ENCODE data around the gene PLA2G4C. TPM values are rescaled to one million over a fixed set of nuclear protein-coding genes. Genes with fewer than 3 reads are reported as not detected.

PLA2G4C gene
- total RNA-seq (10 to 100 TPM; 17.0 to 62.5 (median 27.7) TPM), polyA plus RNA-seq (10 to 100 TPM; 20.4 to 55.0 (median 51.5) TPM)
- long read RNA-seq, donor 1, partial matches to known transcripts: 0 of 2 reads
- long read RNA-seq, donor 1, other reads (novel, unspliced or antisense): 0 of 2 reads
- long read RNA-seq, donor 2: 0 reads

DNA sequence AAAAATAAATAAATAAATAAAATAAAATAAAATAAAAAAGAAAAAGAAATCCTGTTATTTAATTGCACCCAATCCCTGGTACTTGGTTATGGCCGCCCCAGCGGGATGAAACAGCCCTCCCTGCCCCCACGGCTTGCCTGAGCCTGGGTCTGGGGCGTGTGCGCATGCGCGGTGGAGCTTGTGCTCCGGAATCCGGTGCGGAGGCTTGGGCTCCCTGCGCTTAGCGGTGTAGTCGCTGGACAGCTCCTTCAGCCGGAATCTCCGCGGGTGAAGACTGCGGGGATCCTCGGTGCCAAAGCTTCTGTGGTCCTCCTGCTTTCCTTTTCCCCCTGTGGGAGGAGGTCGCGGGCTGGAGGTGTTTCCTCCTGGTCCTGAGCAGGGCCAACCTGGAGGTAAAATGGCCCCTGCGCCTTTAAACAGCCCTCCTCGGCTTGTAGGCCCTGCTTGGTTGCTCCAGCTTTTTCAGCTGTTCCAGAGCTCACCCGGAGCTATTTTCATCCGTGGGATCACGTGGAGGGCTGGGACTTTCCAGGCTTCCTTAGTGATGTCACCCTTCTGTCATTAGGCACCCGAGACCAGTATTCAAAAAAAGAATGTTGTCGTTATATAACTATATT lies at the start of gene PLA2G4C:
Gene PLA2G4C, minus strand, starts transcription at position 468 of the 617 bp plus-strand sequence. CDS start 4,288 bp downstream, outside the sequence.
- Histone ChIP-seq H3K4me3 (peak within 1 kb of the TSS; percentile 42 to 70 (median 48)), H3K9me3 (no peaks in the 10 kb centered on the region), H3K27ac (peak within 1 kb of the TSS; percentile 89 to 97 (median 92)), H3K27me3 (replicated peaks in 1 of 7) (no peaks in the 10 kb centered on the region), H3K4me1 (peaks cover 12 to 46% (median 35%) of the 10 kb centered on the region in 6 donors), H3K36me3 (peaks cover 0 to 14% (median 0%) of the 10 kb centered on the region in 6 donors)
- 1 to 2% (median 1%) methylated on average over 26 to 27 of the region's 27 CpGs for WGBS, 5 donors
- DNase-seq: peak; percentile 95
- intact Hi-C loops (cut with DNase I; ENCODE audit: low total_unique reads): no loop called here
- TF ChIP-seq POLR2AphosphoS5 (IDR thresholded peaks at IDR 0.05) (peak; percentile 81 to 85 (median 83)), POLR2A (IDR thresholded peaks at IDR 0.05) (peak in 2 of 3 donors; percentile 12 to 33)
- TF ChIP-seq, protein P1, sequence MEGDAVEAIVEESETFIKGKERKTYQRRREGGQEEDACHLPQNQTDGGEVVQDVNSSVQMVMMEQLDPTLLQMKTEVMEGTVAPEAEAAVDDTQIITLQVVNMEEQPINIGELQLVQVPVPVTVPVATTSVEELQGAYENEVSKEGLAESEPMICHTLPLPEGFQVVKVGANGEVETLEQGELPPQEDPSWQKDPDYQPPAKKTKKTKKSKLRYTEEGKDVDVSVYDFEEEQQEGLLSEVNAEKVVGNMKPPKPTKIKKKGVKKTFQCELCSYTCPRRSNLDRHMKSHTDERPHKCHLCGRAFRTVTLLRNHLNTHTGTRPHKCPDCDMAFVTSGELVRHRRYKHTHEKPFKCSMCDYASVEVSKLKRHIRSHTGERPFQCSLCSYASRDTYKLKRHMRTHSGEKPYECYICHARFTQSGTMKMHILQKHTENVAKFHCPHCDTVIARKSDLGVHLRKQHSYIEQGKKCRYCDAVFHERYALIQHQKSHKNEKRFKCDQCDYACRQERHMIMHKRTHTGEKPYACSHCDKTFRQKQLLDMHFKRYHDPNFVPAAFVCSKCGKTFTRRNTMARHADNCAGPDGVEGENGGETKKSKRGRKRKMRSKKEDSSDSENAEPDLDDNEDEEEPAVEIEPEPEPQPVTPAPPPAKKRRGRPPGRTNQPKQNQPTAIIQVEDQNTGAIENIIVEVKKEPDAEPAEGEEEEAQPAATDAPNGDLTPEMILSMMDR (IDR thresholded peaks at IDR 0.05 in 8 of 11, conservative IDR thresholded peaks at IDR 0.05 in 3 of 11): peak in 1 of 11 experiments; percentile 7

- 71 to 88% (median 73%) methylated on average over 12 of the region's 12 CpGs for WGBS, 5 donors
- intact Hi-C loops (cut with DNase I; ENCODE audit: low total_unique reads): no loop called here
- no peak for DNase-seq
- Histone ChIP-seq H3K4me3 (no peak overlapping the region), H3K4me1 (peaks cover 0 to 7% (median under 1%) of the 10 kb centered on the region in 6 donors), H3K27me3 (replicated peaks in 1 of 7) (no peaks in the 10 kb centered on the region), H3K9me3 (no peaks in the 10 kb centered on the region), H3K27ac (peak overlapping the region in 6 of 8 donors; percentile 7 to 60 (median 52)), H3K36me3 (peaks cover 0 to 80% (median 23%) of the 10 kb centered on the region in 6 donors)
- TF ChIP-seq POLR2A (IDR thresholded peaks at IDR 0.05) (no peak), POLR2AphosphoS5 (IDR thresholded peaks at IDR 0.05) (peak in 1 of 3 donors; percentile 45)
- TF ChIP-seq, protein P1 (IDR thresholded peaks at IDR 0.05 in 8 of 11, conservative IDR thresholded peaks at IDR 0.05 in 3 of 11): no peak
Measured at GRCh38 chr19:48158210-48158790, 47.7 kb upstream of the PLA2G4C start.

- Histone ChIP-seq H3K27ac (peak overlapping the region in 1 of 8 donors; percentile 22), H3K27me3 (replicated peaks in 1 of 7) (no peaks in the 10 kb centered on the region), H3K4me1 (peaks cover 0 to 16% (median 7%) of the 10 kb centered on the region in 6 donors), H3K9me3 (no peaks in the 10 kb centered on the region), H3K4me3 (no peak overlapping the region), H3K36me3 (peaks cover 0 to 76% (median 25%) of the 10 kb centered on the region in 6 donors)
- TF ChIP-seq, protein P1 (IDR thresholded peaks at IDR 0.05 in 8 of 11, conservative IDR thresholded peaks at IDR 0.05 in 3 of 11): no peak
- DNase-seq: no peak
- 74 to 81% (median 75%) methylated on average over 9 of the region's 9 CpGs for WGBS, 5 donors
- intact Hi-C loops (cut with DNase I; ENCODE audit: low total_unique reads): no loop called here
Measured at GRCh38 chr19:48154003-48154402, 43.4 kb upstream of the PLA2G4C start.

GRCh38 chr19:48152551-48152950 lies 41.9 kb upstream of the PLA2G4C start:
- H3K36me3 ChIP-seq: peaks cover 0 to 77% (median 32%) of the 10 kb centered on the region in 6 donors
- no peak overlapping the region for H3K4me3 ChIP-seq
- H3K9me3 ChIP-seq: no peaks in the 10 kb centered on the region
- intact Hi-C loops (cut with DNase I; ENCODE audit: low total_unique reads): loop anchor here (2.0 kb wide), 1 partner anchor 46 kb away; no protein-coding TSS in a partner anchor
- peak overlapping the region in 1 of 8 donors; percentile 30 for H3K27ac ChIP-seq
- WGBS, 5 donors: 28 to 44% (median 33%) methylated on average over 8 of the region's 8 CpGs
- no peak for TF ChIP-seq POLR2A (IDR thresholded peaks at IDR 0.05)
- no peak for TF ChIP-seq POLR2AphosphoS5 (IDR thresholded peaks at IDR 0.05)
- TF ChIP-seq, protein P1 (IDR thresholded peaks at IDR 0.05 in 8 of 11, conservative IDR thresholded peaks at IDR 0.05 in 3 of 11): peak; percentile 59 to 89 (median 81)
- H3K27me3 ChIP-seq (replicated peaks in 1 of 7): no peaks in the 10 kb centered on the region
- peak; percentile 80 for DNase-seq
- peaks cover 0 to 13% (median 7%) of the 10 kb centered on the region in 6 donors for H3K4me1 ChIP-seq

All from spleen (tissue), 13 donors.